Stimulated activated CD8-positive, alpha-beta memory T cell treated with anti-CD3 and anti-CD28 coated beads, Interleukin-15, amount 100 ng/mL, for 48 hours (primary cell): Measurements from ENCODE around the gene FOXO1.

Experiments used
- DNase-seq, 2 donors: peaks; one replicate each; pipeline ENCODE4 v3.0.0-alpha.2; 2020; ENCODE audit warnings: low read depth in 2 of 2

FOXO1 gene

GRCh38 chr13:40609972-40610726 is 56.3 kb downstream of the FOXO1 start:
- no peak for DNase-seq

- DNase-seq, result no peak
These were observed 58.1 kb downstream of the FOXO1 start for GRCh38 chr13:40608308-40608707.

DNA sequence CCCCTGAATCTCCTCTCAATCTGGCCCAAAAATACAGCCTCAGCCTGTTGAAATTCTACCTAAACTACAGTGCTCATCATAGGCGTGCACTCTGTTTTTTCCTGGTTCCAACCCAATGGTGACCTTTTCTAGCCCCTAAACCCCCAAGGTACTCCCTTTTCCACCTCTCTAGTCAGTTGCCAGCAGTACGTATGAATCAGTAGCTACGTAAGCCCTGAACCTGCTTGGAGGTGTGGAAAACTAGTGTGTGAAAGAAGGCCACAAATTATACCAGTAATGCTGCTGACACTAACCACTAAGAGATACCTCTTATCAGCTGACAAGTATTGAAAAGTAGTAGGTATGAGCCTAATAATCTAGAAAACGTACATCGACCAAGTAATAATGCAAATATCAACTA is 60.9 kb downstream of the FOXO1 start:
- no peak for DNase-seq

DNA sequence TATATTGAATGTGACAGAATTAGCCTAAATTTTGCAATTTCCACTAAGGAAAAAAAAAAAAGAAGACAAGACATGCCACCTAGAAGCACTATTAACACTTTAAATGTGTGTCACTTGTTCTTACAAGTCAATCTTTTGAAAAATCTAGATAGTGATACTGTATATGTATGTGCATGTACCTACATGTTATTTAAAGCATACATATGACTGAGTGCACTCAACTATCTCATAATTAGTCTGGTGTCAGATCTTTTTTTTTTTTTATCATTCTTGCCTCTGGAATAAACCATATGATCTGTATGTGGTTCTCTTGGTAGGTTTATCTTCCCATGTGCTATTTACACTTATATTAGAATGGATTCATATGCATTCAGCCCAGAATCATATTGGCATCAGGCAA is 62.3 kb downstream of the FOXO1 start:
- no peak for DNase-seq

DNA sequence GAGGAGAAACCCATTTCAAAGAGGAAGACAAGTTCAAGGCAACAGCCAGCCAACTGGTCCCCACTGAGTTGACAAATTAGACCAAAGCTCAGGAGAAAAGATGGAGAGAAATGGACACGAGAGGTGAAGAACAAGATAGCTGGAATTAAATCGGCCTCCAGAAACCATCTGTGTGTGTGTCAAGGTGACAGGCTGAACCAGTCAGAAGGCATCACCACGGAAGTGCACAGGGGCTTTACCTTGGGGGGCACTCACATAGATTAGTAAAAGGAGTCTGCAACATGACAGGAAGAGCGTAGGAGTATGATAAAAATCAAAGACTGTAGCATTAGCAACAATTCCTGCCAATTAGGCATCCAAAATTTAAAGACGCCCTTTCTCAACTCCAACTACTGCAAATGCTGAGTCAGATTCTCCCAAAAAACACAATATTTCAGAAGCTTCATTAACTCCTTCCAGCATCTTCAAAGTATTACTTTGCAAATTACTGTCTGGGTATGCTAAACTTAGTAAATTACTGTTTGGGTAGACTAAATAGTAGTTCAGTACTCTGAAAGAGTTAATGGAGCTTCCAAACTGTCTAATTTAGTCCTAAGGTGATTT is 66.2 kb downstream of the FOXO1 start:
- peak; percentile 38 to 39 for DNase-seq

DNA sequence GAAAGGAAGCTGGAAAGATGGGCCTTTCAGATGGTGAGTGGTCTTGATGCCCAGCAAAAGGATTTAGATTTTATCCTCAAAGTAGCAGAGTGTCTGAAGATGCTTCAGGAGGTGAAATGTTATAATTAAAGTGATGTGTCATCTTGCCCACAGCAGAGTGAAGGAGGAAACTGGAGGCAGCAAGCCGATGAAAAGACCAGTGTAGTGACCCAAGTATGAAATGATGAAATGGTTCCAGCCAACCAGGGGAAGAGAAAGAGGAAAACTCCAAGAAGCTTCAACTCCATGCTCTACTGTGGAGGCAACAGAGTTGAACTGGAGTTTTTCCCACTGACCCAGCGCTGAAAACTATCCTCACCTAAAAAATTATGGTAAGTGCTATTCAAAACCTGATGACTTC is 66.7 kb downstream of the FOXO1 start:
- DNase-seq, result no peak

DNA sequence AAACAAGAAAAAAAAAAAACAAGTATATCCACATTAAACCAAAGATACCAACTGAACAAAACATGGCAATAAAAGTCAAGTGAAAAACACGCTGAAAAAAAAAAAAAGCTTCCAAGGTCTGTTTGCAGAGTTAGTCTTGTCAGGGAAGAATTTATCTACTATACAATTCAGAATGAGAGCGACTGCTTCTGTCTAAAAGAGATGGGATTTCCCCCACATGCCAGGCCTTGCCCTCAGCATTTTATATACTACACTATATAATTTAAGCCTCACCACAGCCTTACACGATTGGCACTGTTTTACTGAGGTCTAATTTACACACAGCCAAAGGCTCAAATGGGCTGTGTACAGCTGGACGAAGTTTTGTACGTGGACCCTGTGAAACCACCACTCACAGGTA is 67.3 kb downstream of the FOXO1 start:
- no peak for DNase-seq

GRCh38 chr13:40598569-40598968 is 67.9 kb downstream of the FOXO1 start:
- no peak for DNase-seq

DNA sequence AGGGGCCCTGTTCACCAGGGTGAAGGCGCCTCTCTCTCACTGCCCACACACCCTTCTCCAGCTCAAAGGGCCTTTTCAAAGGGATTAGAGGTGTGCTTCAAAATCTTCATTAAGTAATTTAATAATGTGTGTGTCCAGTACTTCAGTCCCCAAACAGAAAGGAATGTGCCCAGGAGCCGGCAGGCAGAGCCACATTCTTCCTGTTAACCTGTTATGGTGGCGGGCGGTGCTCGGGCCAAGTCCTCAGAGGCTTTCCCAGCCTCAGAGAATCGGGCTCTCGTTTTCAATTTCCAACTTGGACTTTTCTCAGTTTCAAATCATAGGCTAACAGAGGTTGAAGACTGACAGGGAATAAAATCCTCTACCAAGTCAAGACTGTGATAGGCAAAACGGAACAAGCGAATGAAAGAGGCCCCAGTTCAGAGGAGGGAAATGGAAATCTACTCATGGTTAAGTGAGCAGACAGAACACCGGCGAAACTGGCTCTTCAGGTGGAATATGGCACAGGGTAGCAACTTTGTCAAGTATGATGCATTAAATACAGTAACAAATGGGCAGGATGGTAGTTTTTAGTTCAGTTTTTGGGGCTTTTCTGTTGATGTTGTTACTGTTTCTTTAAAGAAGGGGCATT is 68.6 kb downstream of the FOXO1 start:
- no peak for DNase-seq

DNA sequence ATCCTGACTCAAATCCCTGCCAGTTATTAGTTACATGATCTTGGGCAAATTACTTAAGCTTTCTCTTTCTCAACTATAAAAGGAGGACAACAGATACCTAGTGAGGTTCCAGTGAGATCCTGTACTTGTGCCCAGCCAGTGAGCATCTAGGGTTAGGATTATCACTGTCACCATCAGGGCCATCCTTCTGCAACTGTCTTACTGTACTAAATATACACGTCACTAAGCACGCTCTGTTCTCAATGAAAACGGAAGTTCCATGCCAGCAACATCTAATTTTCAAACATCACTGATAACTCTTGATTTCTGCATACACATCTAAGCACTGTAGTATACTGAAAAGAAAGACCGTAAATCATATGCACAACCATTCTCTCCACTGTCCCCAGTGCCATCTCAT is 70.0 kb downstream of the FOXO1 start:
- DNase-seq, result no peak

GRCh38 chr13:40595693-40596092 is 70.7 kb downstream of the FOXO1 start:
- DNase-seq, result no peak

GRCh38 chr13:40592035-40592434 is 74.4 kb downstream of the FOXO1 start:
- no peak for DNase-seq

- DNase-seq, result no peak
These were observed 75.3 kb downstream of the FOXO1 start for GRCh38 chr13:40591091-40591490.

- no peak for DNase-seq
These were observed 76.2 kb downstream of the FOXO1 start for GRCh38 chr13:40590112-40590862.

DNA sequence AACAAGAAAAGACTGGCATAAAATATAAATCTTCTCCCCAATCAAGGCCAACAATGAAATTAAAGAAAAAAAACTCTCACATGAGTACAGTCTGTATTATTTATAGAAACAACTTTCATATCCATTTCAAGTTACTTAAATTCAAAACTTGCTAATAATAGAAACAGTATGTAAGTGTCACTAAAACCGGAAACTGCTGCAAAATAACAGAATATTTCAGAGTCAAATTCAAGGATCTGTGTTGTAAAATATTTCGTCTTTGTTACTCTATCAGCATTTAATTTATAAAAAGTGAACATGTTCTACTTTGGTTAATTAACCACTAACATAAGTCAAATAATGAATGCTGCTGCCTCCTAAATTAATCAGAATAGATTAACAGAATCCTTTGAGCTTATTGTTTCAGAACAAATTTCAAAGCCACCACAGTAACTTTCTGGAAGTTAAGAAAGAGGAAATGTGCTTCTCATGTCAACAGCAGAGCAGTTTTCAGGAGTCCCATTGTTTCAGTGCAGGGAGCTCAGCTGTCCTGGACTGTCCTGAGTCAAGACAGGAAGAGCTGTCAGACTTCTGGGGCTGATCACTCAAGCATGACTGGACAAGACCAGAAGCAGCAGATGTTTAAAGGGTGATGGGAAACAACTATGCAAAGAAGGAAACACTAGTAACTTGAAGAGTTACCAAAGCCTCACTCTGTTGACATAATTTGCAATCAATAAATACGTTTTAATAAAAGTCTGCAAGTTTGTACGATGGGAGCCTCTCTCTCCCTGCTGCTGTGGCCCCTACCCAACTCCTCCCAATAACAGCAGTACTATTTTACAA is 76.9 kb downstream of the FOXO1 start:
- no peak for DNase-seq

GRCh38 chr13:40588101-40588500 is 78.3 kb downstream of the FOXO1 start:
- DNase-seq, result no peak

DNA sequence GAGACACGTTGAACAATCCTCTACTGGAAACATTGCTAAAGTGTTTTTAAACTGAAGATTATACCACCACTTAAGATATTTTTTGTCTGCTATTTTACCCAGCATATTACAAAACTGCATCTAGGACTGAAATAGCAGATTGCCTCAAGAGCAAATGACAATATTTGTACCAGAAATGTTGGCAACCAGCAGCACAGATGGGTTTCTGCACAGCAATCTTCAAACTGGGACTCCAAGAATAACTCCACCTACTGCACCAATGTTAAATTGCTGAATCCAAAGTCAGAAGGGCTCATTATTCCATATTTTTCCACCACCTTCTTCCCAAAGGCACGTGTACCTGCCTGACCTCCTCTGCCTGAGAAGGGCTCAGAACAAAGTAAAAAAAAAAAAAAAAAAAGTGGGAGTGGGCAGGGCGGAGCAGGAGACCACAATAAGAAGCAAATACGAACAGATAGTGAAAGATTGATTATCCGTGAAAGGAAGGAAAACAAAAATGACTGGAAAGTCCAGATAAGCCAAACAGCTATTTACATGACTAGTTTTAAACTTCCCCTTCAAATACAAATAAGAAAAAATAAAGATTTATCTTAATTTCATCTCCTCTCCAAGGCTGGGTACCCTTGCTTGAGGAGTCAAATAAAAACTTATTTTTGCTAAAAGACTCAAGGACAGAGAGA is 79.4 kb downstream of the FOXO1 start:
- DNase-seq, result no peak

DNA sequence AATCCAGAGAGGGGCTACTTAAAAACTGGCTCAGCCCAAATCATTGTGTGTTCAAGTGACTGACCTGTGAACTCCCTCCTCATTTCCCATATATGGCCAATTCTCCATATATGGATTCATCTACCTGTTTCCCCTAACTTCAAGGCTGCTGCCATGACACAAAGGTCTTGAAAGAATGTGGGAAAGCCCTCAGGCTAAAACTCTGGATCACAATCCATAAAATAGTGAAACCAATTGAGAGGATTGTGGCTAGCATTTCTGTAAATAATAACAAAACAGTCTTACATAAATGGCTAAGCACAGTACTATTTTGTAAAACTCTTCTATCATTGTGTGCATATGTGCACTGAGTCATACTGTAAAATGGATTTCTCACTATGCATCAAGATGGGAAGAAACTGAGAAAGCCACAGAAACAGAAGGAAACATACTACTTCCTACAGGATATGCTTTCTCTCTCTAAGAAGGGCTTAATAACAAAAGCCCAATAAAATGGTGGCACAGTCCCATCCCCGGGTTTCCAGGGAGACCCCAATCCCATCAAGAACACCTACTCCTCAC is 80.5 kb downstream of the FOXO1 start:
- DNase-seq, result no peak

- DNase-seq, result no peak
These were observed 82.7 kb downstream of the FOXO1 start for GRCh38 chr13:40583738-40584137.

DNA sequence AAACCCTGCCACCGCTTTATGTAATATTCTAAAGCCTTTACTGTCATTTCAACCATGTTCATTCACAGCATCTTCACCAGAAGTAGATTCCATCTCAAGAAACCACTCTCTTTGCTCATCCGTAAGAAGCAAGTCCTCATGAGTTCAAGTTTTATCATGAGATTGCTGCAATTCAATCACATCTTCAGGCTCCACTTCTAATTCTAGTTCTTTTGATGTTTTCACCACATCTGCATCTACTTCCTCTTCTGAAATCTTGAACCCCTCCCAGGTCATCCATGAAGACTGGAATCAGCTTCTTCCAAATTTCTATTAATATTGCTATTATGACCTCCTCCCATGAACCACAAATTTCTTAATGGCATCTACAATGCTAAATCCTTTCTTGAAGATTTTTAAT is 83.9 kb downstream of the FOXO1 start:
- no peak for DNase-seq

GRCh38 chr13:40581277-40581579 is 85.2 kb downstream of the FOXO1 start:
- DNase-seq, result no peak
